NCI-H146 treated with DMSO at 0.1 percent for 48 hours (cell line): ENCODE measurements around the gene NFRKB.

ENCODE experiments used
- DNase-seq: peaks from one replicate; lab custom pipeline; 2025; ENCODE audit not compliant: unreplicated experiment; lab: John Stamatoyannopoulos, UW

Gene NFRKB

DNA sequence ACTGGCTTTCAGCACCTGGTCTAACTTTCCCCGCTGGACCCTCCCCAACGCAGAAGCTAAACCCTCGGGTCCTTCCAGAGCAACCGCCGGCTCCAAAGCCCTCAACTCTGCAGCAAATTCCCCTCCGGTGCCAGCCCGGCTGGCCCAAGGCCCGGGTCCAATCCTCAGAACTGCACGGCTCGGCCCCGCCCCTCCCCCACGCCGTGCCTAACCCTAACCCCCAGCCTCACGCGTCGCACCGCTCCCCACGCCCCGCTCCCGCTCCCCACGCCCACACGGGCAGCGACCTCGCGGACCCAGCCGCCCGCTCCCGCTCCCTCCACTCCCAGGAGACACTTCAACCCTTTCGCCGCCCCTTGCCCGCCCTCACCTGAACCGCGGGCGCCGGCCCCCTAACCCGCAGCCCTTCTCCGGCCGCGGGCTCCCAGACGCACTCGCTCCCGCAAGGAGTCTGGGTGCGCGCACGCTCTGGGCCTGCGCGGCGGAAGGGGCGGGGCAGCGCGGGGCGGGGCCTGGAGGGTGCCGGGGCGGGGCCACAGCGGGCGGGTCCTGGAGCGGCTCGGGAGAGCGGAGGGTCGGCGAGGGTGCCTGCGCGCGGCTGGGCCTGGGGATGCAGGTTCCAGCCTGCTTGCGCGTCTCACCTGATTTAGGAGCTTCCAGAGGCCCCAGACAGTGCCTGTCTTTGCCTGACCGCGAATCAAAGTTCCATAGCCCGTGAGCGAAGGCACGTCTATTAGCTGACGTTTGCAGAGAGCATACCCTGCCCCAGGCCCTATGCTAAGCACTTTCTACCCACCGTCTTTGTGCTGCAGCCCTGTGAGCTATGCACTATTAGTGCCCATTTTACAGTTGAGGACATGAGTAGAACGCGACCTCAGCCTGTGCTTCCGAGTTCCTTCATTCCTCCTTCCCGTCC is at the start of gene NFRKB:
TSS of gene NFRKB (minus strand) at position 453 of the 916 bp plus-strand sequence. CDS start 2,729 bp downstream, outside the sequence.
- DNase-seq = peak; percentile 69

DNA sequence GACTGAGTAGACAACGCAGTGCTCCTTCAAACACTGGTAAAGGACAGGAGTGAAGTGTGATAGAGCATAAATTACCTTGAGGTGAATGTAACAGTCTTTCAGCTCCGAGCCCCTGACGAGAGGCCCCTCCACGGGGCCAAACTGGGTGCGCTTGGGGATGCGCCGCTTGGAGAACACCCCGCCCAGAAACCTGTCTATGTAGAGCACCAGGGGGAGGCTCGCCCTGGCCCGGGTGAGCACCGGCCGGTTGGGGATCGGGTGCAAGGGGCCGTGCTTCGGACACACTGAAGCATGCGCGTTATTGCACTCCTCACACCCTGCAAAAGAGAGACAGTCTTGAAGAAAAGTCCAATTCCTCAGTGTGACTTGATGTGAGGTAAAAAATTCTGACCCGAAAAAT is 49.3 kb upstream of the NFRKB start:
- no peak for DNase-seq

DNA sequence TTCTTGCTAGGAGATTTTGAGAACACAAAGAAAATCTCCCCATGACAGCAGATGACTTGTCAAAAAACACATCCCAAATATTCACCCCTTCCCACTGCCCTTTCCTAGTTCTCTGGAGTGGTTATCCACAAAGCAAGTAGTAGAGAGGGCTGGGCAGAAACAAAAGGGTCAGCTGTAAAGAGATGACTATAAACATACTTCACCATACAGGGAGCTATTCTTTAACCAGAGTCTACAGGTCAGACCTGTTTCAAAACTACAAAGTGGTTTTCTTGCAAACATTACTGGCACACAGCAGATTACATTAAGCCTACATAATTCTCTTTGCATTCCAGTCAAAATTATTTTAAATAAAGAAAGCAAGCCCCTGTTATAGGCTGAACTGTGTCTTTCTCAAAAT is 47.7 kb upstream of the NFRKB start:
- no peak for DNase-seq

DNA sequence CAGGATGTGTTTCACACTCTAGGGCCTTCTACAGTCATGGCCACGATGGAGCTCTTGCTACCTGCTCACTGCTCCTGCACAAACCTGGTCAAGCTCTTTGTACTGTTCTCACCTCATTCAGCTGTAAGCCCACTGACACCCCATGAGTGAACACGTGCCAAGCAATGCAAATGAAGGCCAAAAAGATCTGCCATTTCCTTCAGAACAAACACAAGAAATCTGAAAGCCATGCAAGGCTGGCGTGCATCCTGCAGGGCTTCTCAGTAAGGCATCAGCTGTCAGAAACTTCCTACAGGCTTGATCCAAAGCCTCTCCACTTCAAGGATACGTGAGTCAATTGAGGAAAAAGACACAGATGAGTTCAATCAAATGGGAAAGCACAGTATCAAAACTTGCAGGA is 44.1 kb upstream of the NFRKB start:
- no peak for DNase-seq

DNA sequence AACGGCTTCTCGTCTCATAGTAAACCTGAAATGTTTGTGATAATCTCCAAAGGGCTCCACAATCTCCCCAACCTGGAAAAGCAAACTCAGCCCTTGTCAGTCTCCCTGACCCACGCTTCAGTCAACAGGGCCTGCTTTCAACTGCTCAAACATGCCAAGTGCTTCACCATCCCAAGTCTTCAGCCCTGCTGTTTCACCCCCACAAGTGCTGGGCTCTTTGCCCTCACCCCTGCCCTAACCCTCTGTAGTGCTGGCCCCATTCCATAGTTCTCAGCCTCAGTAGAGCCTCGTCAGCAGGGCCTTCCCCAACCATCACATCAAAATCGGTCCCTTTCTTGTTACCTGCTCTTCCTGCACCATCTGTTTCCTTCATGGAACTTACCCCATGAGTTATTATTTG is 43.4 kb upstream of the NFRKB start:
- DNase-seq = no peak

DNA sequence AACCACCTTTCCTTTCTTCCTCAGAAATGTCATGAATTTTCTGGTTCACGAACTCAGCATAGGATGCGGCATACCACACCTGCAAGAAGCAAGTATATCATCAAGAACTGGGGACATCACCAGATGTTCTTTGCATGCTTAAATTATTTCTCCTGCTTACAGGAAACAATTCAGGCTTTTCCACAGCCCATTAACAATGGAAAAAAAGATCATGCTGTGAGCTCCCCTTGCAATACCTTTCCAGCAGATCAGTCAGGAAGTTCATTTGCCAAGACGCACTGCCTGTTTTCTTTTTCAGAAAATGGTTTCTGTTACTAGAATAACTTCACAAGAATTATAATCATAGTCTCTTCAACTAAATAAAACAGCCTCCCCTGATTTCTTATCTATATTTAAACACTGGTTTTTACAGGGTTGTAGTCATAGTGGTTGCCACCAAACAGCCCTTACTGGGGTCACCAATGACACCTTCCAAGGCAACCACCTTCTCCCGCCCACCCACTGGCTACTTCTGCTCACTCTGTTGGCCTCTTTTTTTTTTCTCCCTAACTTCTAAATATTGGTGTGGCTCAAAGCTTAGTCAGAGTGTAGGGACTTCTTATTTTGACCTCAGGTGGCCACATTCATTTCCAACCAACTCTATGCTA is 42.3 kb upstream of the NFRKB start:
- DNase-seq = peak; percentile 17

DNA sequence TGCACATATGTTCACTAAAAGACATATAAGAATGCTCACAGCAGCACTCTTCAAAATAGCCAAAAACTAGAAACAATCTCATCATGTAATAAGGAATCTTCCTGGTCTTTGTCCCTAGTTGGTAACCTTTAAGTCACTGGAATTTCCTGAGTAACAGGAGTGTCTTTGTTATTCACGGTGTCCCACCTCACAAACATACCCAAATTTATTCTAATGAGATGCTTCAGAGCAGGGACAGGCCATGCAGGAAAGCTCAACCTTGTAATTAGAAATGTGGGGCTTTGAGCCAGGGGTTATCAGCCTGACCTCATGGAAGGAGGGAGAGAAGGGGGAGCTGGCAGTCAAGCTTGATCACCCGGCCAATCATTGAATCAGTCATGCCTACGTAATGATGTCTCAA is 40.3 kb upstream of the NFRKB start:
- DNase-seq = no peak

DNA sequence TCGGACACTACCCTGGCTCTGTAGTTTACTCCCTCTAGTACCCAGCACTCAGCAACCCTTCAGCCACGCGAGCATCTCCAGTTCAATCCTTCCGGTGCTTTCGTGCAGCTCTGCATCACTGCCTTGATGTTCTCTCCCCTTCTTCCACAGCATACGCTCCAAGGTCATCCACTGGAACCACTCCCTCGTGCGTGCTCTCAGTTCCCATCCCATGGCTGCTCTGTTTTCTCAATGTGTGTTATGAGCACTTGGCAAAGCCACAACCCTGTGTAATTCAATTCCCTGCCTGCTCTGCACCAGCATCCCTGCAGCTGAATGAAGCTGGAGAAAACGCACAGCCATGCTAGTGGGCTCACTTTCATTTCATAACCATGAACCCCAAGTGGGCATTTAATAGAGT is 38.5 kb upstream of the NFRKB start:
- no peak for DNase-seq

DNA sequence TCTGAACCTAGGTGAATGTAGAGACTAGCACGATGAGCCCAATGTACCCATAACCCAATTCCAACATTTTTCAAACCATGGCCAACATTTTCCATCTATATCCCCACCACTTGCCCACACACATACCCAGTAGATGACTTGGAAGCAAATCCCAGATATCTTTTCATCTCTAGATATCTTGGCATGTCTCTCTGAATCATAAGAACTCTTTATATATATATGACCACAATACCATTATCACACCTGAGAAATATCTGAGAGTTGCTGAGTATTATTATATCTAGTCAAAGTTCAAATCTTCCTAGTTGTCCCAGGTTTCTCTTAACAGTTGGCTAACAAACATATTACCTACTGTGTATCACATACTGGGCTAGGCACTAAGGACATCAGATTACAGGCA is 37.9 kb upstream of the NFRKB start:
- no peak for DNase-seq

DNA sequence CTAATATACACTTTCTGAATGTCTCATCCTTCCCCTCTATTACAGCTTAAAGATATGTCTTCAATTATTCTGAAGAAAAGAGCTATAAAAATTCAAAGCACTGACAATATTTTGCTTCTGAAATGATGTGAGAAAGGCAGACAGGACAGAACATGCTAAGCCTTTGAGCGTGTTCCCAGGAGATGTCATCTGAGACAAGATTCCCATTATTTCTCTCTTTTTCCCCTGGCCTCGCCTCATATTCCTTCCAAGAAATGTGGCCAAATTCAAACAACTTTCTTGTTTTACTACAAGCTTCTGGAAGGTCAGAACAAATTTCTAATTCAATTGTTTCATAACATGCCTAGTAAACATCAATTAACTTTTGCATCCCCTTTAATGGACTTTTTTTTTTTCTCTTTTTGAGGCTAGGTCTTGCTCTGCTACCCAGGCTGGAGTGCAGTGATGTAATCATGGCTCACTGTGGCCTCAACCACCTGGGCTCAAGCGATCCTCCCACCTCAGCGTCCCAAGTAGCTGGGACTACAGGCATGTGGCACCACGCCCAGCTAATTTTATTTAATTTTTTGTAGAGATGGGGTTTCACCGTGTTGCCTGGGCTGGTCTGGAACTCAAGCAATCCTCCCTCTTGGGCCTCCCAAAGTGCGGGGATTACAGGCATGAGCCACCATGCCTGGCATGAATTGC is 37.1 kb upstream of the NFRKB start:
- DNase-seq = no peak

DNA sequence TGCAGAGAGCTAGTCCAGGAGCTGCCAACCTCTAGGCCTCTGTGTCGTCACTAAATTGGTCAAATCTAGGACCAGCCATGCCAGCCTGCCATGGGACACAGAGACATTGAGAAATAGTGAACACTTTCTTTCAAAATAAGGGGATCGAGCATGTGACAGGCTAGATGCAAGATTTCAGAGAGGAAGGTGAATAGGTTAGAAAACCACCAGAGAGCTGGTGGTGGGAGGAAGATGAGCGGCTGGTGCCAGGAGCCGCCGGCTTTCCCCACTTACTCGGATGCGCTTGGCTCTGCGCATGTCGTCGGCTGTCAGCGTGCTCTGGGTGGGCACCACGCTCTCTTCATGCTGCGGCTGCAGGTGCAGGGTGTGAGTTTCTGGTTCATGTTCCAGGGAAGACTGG is 35.4 kb upstream of the NFRKB start:
- DNase-seq = no peak

DNA sequence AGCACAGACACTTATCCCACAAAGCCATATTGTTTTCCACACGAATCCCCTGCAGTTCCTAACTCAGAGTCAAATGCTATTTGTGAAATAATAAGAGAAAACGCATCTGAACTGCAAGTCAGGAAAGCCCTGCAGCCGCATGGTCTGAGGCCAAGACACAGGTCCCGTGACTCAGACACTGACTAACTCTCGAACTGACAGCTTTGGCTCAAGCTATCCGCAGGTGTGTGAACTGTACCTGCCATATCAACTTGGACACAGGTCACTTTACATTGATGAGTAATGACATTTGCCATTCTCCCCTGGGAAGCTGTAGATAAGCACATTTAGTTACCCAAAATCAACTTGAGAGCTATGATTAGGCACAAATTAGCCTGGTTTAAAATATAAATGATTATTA is 34.9 kb upstream of the NFRKB start:
- DNase-seq = no peak

DNA sequence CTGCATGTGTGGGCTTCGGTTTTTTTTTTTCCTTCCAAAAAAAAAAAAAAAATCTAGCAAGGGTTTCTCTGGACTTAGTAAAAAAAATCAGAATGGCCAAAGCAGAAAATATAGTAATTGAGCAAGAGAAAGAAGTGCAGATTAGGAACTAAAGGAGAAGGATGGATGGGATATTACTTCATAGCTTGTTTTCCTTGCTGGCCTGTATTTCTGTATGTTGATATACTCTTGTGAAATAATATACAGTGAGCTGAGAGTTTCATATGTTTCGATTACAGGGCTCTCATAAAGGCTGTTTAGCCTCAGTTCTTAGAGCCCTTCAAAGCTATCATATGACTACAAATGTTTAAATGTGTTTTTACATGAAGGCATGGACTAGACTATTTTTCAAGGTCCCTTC is 34.3 kb upstream of the NFRKB start:
- no peak for DNase-seq

DNA sequence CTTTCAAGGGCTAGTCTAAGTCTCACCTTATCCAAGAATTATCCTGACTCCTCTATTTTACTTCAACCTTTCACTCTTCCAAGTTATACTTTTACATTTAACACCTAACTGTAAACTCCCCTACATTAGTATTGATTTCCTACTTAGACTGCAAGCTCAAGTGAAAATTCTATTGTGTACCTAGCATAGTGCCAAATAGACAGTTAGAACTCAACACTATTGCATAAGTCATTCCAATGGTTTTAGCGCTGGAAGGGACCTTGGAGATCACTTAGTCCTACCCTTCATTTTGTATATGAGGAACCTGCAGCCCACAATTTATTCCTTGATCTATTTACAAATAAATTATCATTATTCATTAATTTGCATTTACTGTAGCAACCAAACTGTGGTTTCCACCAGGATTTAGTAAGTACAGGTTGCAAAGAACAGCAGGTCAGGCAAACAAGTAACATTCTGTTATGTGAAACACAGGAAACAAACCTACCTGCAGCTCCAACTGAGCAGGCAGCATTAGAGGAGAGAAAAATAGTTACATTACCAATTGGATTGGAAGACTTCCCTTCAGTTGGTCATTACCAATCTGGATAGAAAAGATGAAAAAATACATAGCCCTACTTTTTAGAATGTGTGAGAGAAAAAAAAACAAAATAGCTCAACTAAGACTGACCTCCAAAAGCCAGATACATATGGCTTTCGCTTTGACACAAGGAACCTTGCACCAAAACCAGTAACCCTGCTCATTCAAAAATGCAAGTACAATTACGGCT is 33.7 kb upstream of the NFRKB start:
- no peak for DNase-seq

DNA sequence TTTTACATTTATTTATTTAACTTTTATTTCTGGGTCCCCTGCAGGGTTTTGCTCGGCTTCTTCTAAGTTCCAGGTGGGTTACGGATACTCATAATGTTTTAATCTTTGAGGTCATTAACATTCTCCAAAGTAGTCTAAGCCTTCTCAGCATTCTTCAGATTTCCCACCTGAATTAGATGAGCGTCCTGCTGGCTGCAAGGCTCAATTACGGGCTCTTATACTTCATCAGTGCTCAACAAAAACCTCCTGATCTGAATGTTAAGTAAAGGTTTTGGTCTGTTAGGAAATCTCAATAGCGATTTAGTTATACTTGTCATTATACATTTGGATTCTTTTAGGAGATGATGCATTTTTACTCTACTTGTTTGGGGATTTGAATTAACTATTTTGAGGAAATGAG is 27.3 kb upstream of the NFRKB start:
- no peak for DNase-seq

DNA sequence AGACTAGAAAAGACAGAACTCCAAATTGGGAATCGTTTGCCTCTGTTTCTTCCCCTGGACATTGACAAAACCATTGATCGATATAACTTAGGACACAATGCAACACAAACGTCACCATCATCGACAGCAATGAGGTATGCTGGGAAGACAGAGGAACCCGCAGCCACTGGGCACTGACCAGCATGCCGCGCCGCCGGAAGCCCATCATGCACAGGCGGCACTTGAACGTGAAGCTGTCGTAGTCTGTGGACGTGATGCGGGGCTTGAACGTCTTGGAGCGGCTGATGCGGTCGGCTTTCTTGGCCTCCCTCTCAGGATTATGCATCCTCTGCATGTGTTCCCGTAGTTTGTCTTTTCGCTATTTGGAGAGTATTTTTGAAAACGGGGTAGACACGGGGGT is 23.0 kb upstream of the NFRKB start:
- DNase-seq = no peak

DNA sequence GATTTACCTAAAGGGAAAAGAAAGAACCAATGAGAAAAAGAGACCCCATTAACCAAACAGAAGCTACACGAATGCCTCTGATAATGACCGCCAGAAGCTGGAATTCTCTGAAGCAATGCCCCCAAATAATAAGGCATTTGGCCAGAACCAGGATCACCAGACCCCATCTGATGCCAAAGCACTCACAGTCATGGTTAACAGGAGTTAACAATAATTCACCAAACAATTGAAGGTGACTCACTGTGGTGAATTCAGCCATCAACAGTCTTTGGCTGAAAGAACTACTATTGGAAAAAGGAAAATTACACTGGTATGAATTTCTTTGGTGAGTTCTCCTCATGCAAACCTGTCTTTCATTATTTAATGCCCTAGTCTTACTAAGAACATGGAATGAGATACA is 21.9 kb upstream of the NFRKB start:
- no peak for DNase-seq

DNA sequence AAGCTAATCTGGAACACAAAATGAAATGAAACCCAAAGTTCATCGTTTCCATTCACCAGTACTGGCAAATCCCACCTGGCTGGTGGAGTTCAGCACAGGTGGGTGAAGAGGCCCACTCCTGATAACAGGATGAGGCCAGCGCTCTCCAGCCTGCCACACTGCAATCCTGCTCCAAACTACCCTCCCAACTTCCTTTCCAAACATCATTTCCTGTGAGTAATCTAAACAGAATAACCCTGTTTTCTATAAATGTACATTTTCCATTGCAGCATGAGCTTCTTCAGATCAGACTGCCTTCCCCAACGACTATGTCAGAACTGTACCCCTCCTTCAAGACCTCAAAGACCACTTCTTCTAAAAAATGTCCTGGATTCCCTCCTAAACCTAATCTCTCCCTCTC is 15.9 kb upstream of the NFRKB start:
- DNase-seq = no peak

DNA sequence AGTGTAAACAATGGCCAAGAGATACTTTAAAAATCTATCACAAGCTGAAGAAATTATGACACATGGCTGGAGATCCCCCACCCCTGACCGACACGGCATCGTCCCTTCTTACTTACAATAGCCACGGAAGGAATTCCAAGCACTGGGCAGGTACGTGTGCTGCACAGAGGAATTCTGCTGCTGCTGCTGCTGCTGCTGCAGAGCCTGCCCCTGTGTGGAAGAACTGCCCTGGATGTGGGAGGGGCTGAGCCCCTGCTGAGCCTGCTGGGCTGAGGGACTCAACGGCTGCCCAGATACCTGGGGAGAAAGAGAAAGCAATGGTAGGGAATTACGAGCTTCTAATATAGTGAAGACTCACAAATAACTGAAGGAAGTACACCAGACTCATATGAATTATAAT is 15.0 kb upstream of the NFRKB start:
- no peak for DNase-seq

DNA sequence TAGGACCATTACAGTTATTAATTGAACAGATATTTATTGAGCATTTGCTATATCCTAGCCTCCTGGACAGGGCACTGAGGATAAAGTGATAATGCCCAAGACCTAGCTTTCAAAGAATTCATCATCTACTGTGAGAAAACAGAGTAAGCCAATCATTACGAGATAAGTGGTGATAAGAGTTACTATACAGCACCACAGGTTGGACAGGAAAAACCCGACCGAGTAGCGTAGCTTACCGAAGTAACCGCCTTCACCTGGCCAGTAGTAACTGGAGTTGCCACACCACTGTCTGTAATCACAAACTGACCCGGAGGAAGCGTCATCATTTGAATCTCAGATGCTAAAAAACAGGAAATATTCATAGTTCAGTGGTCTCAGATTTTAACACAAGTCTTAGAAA is 10.0 kb upstream of the NFRKB start:
- no peak for DNase-seq

DNA sequence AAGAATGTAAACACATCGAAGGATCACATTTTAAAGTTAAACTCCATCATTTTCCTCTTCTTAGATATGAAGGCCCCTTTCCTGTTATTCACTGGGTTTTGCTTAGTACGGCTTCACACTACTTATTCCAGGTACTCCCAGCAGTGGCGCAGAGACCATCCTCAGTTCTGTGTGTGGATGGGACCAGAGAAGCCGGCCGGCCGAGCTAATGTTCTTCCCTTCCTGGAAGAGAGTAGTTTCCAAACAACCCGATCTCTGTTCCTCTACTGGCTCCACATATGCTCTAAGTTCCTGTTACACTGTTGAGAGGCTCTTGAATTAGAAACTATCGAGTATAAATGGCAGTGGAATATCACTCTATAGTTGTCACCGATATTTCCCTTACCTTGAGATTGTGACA is 684 bp upstream of the NFRKB start:
- peak; percentile 39 for DNase-seq
